ENCODE measurements around the gene BORCS6. TPM values are rescaled to one million over a fixed set of nuclear protein-coding genes. Genes with fewer than 3 reads are reported as not detected.
"Not testable (repeated sequence)": the region's sequence is repeated elsewhere in the genome, so short reads cannot be mapped to it uniquely, and the experiment has no call there.

The BORCS6 gene
- total RNA-seq, 1 donor from 2014 or later = 7.8 TPM

- peak; percentile 34 for ATAC-seq
- peaks cover 15% of the 10 kb centered on the region for H3K36me3 ChIP-seq
- no peaks in the 10 kb centered on the region for H3K27me3 ChIP-seq
- H3K9me3 ChIP-seq = no peaks in the 10 kb centered on the region
- intact Hi-C loops (cut with DNase I) = no loop called here
- H3K4me1 ChIP-seq = peaks cover 26% of the 10 kb centered on the region
- H3K4me3 ChIP-seq = peak overlapping the region; percentile 69
- TF ChIP-seq, protein P1, sequence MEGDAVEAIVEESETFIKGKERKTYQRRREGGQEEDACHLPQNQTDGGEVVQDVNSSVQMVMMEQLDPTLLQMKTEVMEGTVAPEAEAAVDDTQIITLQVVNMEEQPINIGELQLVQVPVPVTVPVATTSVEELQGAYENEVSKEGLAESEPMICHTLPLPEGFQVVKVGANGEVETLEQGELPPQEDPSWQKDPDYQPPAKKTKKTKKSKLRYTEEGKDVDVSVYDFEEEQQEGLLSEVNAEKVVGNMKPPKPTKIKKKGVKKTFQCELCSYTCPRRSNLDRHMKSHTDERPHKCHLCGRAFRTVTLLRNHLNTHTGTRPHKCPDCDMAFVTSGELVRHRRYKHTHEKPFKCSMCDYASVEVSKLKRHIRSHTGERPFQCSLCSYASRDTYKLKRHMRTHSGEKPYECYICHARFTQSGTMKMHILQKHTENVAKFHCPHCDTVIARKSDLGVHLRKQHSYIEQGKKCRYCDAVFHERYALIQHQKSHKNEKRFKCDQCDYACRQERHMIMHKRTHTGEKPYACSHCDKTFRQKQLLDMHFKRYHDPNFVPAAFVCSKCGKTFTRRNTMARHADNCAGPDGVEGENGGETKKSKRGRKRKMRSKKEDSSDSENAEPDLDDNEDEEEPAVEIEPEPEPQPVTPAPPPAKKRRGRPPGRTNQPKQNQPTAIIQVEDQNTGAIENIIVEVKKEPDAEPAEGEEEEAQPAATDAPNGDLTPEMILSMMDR (IDR thresholded peaks at IDR 0.05) = peak; percentile 20
- peak; percentile 84 for DNase-seq
- peak overlapping the region; percentile 96 for H3K27ac ChIP-seq
Observed at GRCh38 chr17:8223356-8224126, 33.6 kb upstream of the BORCS6 start.

- TF ChIP-seq, protein P1 (IDR thresholded peaks at IDR 0.05) = no peak
- Histone ChIP-seq H3K4me3 (peak overlapping the region; percentile 69), H3K27ac (peak overlapping the region; percentile 96), H3K27me3 (no peaks in the 10 kb centered on the region), H3K4me1 (peaks cover 26% of the 10 kb centered on the region), H3K9me3 (no peaks in the 10 kb centered on the region), H3K36me3 (peaks cover 7% of the 10 kb centered on the region)
- DNase-seq (peak; percentile 97), ATAC-seq (peak; percentile 83)
- intact Hi-C loops (cut with DNase I) = no loop called here
Observed at GRCh38 chr17:8222630-8223355, 32.8 kb upstream of the BORCS6 start.

DNA sequence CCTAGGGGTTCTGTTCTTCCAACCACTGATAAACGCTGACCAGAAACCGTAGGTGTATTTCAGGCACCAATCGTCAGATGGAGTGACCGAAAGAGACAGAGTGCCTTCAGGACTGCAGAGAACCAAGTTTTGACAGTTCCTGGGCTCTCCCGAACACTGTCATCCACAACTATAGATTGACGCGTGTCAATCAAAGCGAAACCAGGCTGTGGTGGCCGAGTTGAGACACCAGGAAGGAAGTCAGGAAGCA is 32.3 kb upstream of the BORCS6 start:
- H3K4me1 ChIP-seq = peaks cover 24% of the 10 kb centered on the region
- TF ChIP-seq, protein P1 (IDR thresholded peaks at IDR 0.05) = no peak
- H3K4me3 ChIP-seq = peak overlapping the region; percentile 69
- intact Hi-C loops (cut with DNase I) = no loop called here
- DNase-seq = no peak
- no peaks in the 10 kb centered on the region for H3K27me3 ChIP-seq
- ATAC-seq = peak; percentile 50
- H3K9me3 ChIP-seq = no peaks in the 10 kb centered on the region
- peaks cover 2% of the 10 kb centered on the region for H3K36me3 ChIP-seq
- H3K27ac ChIP-seq = peak overlapping the region; percentile 96

DNA sequence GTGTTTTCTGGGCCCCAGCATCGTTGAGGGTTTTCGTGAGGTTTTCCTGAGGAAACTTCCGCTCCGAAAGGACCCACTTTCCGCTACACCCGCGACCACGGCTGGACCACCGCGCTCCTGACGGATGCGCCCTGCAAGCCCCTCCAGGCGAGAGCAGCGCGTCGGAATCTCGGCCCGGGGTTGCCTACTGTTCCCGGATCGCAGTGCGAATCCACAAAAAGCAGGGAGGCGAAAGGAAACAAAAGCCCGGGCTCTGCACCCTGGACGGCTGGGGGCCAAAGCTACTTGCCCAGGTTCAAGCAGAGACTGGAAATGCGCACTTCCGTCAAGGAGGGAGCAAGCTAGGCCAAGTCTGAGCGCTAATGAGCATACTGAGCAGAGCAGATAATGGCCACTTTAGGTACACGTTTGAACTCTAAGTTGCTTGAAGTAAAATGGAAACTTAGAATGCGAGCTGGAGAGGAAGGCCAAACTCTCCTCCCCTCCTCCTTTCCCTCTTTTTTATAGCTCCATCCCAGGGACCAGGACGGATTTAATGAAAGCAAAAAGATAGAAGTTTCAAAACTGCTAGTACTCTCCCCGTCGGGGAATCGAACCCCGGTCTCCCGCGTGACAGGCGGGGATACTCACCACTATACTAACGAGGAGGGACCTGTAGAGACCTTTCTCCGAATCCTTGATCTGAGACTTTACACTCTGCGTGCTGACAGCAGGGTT is 31.8 kb upstream of the BORCS6 start:
- Histone ChIP-seq H3K27me3 (no peaks in the 10 kb centered on the region), H3K4me1 (peaks cover 20% of the 10 kb centered on the region), H3K9me3 (no peaks in the 10 kb centered on the region), H3K4me3 (peak overlapping the region; percentile 69), H3K27ac (peak overlapping the region; percentile 96), H3K36me3 (no peaks in the 10 kb centered on the region)
- intact Hi-C loops (cut with DNase I) = no loop called here
- DNase-seq (peak; percentile 88), ATAC-seq (peak; percentile 69)
- TF ChIP-seq, protein P1 (IDR thresholded peaks at IDR 0.05) = no peak

DNA sequence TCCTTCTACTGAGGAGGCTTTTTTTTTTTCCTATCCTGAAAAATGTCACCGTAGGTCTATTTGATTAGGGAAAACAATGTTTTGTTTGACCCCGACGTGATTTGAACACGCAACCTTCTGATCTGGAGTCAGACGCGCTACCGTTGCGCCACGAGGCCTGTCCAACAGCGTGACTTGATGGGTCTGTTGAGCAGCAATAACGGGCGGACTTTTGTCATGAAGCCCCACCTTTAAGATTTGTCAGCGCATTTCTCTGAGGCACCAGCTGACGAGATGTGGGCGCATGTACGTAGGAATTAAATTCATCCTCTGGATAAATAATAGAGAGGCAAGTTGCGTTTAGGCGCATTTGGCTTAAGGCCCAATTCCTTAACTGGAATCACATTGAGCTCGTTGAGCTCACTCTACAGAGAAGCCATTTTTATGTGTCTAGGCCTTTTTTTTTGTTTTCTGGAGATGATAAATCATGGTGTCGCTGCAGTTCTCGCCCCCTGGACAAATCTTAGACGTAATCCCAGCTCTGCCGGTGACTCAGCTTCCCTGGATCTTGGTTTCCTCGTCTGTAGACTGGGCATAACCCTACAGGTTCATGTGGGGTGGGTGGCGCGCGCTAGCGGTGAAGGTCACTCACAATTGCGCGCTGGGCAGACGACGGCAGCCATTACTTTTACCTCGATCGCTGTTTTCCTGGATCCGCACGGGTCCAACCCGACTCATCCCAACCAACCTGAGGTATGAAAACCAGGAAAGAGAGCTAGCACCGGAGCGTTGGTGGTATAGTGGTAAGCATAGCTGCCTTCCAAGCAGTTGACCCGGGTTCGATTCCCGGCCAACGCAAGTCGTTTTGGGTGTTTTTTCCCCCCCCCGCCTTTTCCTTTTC is 31.0 kb upstream of the BORCS6 start:
- intact Hi-C loops (cut with DNase I) = no loop called here
- no peaks in the 10 kb centered on the region for H3K27me3 ChIP-seq
- H3K9me3 ChIP-seq = no peaks in the 10 kb centered on the region
- peaks cover 20% of the 10 kb centered on the region for H3K4me1 ChIP-seq
- H3K4me3 ChIP-seq = peak overlapping the region; percentile 69
- no peaks in the 10 kb centered on the region for H3K36me3 ChIP-seq
- peak overlapping the region; percentile 96 for H3K27ac ChIP-seq
- DNase-seq = peak; percentile 90
- TF ChIP-seq, protein P1 (IDR thresholded peaks at IDR 0.05) = no peak
- ATAC-seq = peak; percentile 67

- H3K27me3 ChIP-seq; intact Hi-C loops (cut with DNase I); H3K4me3 ChIP-seq; H3K27ac ChIP-seq; H3K9me3 ChIP-seq; H3K4me1 ChIP-seq; ATAC-seq; DNase-seq; H3K36me3 ChIP-seq: not testable (repeated sequence)
Observed at GRCh38 chr17:8214000-8214399, 24.0 kb upstream of the BORCS6 start.
